Colon (tissue), 2 donors: ENCODE measurements around the gene ZNF141.
"Not testable (repeated sequence)": the region's sequence is repeated elsewhere in the genome, so short reads cannot be mapped to it uniquely, and the experiment has no call there.

Experiments
- FAIRE-seq: peaks from 2 replicates; lab custom pipeline; 2012; peaks lifted over from hg19 to GRCh38; lab: Jason Lieb, UNC
- donor health status: control.
- donor health status: control.

The ZNF141 gene

DNA sequence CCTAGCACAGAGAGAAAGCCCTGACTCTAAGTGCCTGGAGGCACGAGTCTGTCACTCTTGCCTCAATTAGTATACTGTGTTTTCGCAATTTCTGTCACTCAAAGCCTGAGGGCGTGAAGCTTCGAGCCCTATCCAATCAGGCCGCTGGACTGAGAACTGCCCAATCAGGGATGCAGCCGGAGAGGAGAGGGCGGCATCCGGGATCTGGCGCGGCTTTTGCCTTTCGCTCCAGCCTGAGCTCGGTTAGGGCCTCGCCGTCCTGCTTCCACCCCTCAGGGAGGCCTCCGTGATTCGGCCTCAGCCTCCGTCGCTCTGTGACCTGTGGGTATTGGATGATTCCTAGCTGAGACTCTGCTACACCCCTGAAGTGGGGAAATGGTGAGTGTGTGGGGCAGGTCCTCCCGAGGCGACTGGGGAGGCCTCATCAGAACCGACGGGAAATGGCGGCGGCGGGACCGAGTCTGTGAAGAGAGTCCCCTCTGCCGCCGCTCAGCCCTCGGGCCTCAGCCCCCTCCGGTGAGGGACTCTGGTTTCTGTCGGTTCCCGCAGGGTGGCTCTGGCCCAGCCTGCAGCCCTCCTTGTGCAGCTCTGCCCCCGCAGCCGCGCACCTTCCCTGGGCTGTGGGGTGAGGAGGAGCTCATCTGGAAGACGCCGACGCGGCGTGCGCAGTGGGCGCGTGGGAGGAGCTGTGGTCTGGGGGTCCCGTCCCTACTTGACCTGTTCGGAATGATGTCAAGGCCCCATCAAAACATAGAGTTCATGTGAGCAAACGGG is 48.5 kb downstream of the ZNF141 start:
- FAIRE-seq, result no peak

DNA sequence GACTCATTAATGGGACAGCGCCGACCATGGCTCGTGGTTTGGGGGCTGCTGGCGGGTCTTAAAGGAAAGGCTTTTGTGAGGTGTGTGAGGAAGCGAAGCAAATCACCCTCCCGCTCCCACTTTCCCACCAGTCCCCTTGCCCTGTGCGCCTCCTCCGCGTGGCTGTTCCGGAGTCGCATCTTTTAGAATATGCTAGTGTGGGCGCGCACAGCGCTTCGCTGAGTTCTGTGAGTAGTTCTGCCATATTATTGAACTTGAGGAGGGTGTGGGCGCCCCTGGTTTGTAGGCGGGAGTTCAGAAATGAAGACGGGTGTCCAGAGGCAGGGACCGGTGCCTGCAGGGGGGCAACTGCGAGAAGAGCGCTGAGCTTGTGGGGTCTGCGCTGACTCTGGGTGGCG is 49.1 kb downstream of the ZNF141 start:
- no peak for FAIRE-seq

DNA sequence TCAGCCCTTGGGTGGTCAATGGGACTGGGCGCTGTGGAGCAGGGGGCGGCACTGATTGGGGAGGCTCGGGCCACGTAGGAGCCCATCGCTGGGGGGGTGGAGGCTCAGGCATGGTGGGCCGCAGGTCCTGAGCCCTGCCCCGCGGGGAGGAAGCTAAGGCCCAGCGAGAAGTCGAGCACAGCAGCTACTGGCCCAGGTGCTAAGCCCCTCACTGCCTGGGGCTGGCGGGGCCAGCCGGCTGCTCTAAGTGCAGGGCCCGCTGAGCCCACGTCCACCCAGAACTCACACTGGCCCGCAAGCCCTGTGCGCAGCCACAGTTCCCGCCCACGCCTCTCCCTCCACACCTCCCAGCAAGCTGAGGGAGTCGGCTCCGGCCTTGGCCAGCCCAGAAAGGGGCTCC is 66.4 kb downstream of the ZNF141 start:
- FAIRE-seq, result no peak

DNA sequence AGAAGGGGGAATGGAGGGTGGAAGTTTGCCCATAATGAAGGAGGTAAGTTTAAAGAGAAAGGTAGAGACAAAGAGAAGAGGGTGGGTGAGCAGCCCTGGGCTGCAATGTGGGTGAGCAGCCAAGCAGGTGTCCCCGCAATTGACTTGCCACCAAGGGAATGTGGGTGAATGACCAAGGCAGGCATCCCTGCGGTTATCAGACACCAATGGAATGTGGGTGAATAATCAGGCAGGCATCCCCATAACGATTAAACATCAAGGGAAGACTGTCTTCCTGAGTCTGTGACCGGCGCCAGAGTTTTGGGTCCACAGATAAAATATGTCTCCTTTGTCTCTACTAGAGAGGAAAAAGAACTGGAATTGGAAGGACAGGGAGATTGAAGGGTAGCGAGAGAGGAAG is 70.7 kb downstream of the ZNF141 start:
- FAIRE-seq, result not testable (repeated sequence)

DNA sequence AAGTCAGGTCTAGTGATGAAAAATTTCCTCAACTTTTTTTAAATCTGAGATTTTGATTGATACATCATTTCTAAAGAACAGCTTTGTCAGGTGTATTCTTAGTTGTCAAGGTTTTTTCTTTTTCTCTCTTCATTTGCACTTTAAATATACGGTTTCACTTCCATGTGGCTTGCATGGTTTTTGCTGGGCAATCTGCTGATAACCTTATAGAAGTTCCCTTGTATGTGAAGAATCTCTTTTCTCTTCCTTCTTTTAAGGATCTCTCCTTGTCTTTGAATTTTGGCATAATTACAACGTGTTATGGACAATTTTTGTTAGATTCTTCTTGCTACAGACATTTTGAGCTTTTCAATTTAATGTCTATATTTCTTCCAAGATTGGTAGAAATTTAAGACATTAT is 85.0 kb downstream of the ZNF141 start:
- FAIRE-seq, result no peak
